GM18502 (cell line): ENCODE results near the gene KANSL2.
"Not testable (repeated sequence)": the region's sequence is repeated elsewhere in the genome, so short reads cannot be mapped to it uniquely, and the experiment has no call there.

Source experiments
- ATAC-seq: cut with Tn5 transposase; IDR thresholded peaks from one replicate; pipeline ENCODE4 v1.9.1; 2021; ENCODE audit warnings: mild to moderate bottlenecking; ENCODE audit not compliant: unreplicated experiment, poor library complexity

KANSL2 gene

GRCh38 chr12:48681710-48682532, at the start of gene KANSL2:
Gene KANSL2 (minus strand): TSS chr12:48682238. CDS start chr12:48681632, 606 bp downstream.
- peak; percentile 99 for ATAC-seq

- no peak for ATAC-seq
These were observed 46.8 kb upstream of the KANSL2 start for GRCh38 chr12:48728807-48729206.

GRCh38 chr12:48720737-48721136, 38.7 kb upstream of the KANSL2 start:
- not testable (repeated sequence) for ATAC-seq

GRCh38 chr12:48720171-48720570, 38.1 kb upstream of the KANSL2 start:
- not testable (repeated sequence) for ATAC-seq

GRCh38 chr12:48719002-48719401, 37.0 kb upstream of the KANSL2 start:
- ATAC-seq = not testable (repeated sequence)

- ATAC-seq = peak; percentile 5
These were observed 35.2 kb upstream of the KANSL2 start for GRCh38 chr12:48717252-48717695.

GRCh38 chr12:48716493-48717251, 34.6 kb upstream of the KANSL2 start, which contains the start of gene CCNT1:
Gene CCNT1 (minus strand): TSS chr12:48716707. CDS start chr12:48716675, 32 bp downstream.
- ATAC-seq = peak; percentile 96

GRCh38 chr12:48716168-48716492, 34.1 kb upstream of the KANSL2 start:
- ATAC-seq = no peak

- no peak for ATAC-seq
These were observed 30.2 kb upstream of the KANSL2 start for GRCh38 chr12:48712209-48712608.

GRCh38 chr12:48698822-48699221, 16.8 kb upstream of the KANSL2 start:
- not testable (repeated sequence) for ATAC-seq

- no peak for ATAC-seq
These were observed 14.6 kb upstream of the KANSL2 start for GRCh38 chr12:48696626-48697025.

- ATAC-seq = no peak
These were observed 13.8 kb upstream of the KANSL2 start for GRCh38 chr12:48695859-48696258.

GRCh38 chr12:48694038-48694437, 12.0 kb upstream of the KANSL2 start:
- ATAC-seq = no peak

- ATAC-seq = no peak
These were observed 11.5 kb upstream of the KANSL2 start for GRCh38 chr12:48693572-48693971.

- ATAC-seq = no peak
These were observed 9.9 kb upstream of the KANSL2 start for GRCh38 chr12:48691826-48692487.

- ATAC-seq = no peak
These were observed 9.0 kb upstream of the KANSL2 start for GRCh38 chr12:48690990-48691389.

GRCh38 chr12:48690436-48690835, 8.4 kb upstream of the KANSL2 start:
- ATAC-seq = no peak

GRCh38 chr12:48688836-48689235, 6.8 kb upstream of the KANSL2 start:
- ATAC-seq = no peak

- ATAC-seq = no peak
These were observed 5.6 kb upstream of the KANSL2 start for GRCh38 chr12:48687592-48687991.

GRCh38 chr12:48686615-48687334, 4.7 kb upstream of the KANSL2 start:
- ATAC-seq = no peak
